ENCODE measurements around the gene PPIE.

Gene PPIE

DNA sequence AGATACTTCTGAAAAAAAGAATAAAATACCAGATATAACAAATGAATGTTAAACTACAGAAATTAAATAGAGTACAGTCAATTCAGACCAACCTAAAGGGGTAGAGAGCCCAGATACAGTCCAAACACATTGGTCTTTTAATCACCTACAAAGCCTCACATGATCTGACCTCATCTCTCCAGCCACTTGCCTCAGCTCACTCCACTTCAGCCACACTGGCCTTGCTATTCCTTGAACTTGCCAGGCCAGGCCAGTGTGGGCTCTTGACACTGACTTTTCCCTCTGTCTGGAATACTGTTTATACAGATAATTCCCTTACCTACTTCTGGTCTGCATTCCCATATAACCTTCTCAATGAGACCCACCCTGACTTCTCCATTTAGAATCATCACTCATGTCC, 17.0 kb upstream of the PPIE start:
- Histone ChIP-seq H3K27ac (ENCODE audit: low read depth, low read length) (no peak overlapping the region), H3K27me3 (ENCODE audit: control insufficient read depth, insufficient read depth, low read length) (peaks cover 96% of the 10 kb centered on the region), H3K9ac (ENCODE audit: low read length) (no peak overlapping the region), H3K4me1 (ENCODE audit: control insufficient read depth, insufficient read depth, low read length) (no peaks in the 10 kb centered on the region), H3K9me3 (ENCODE audit: control insufficient read depth, insufficient read depth, low read depth, low read length) (no peaks in the 10 kb centered on the region), H3K4me3 (ENCODE audit: low read depth, low read length) (no peak overlapping the region), H3K36me3 (ENCODE audit: control insufficient read depth, insufficient read depth, low read length) (no peaks in the 10 kb centered on the region)

DNA sequence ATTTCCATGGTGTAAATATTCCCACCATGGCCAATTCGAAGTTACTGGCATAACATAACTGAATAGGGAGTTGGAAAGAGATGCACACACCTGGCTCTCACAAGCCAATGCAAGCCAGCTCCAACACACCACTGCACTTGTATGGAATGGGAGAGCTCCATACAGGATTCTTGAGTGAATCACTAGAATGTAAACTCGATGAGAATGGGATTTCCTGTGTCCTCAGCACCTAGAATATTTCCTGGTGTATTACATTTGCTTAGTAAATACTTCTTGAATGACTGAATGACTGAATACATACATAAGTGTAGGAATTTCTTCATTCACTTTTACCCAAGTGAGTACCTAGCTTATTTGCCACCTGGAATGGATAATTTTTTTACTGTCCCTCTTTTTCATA, 16.2 kb upstream of the PPIE start:
- Histone ChIP-seq H3K9me3 (ENCODE audit: control insufficient read depth, insufficient read depth, low read depth, low read length) (no peaks in the 10 kb centered on the region), H3K4me3 (ENCODE audit: low read depth, low read length) (no peak overlapping the region), H3K27me3 (ENCODE audit: control insufficient read depth, insufficient read depth, low read length) (peaks cover 96% of the 10 kb centered on the region), H3K36me3 (ENCODE audit: control insufficient read depth, insufficient read depth, low read length) (no peaks in the 10 kb centered on the region), H3K9ac (ENCODE audit: low read length) (no peak overlapping the region), H3K4me1 (ENCODE audit: control insufficient read depth, insufficient read depth, low read length) (no peaks in the 10 kb centered on the region), H3K27ac (ENCODE audit: low read depth, low read length) (no peak overlapping the region)

DNA sequence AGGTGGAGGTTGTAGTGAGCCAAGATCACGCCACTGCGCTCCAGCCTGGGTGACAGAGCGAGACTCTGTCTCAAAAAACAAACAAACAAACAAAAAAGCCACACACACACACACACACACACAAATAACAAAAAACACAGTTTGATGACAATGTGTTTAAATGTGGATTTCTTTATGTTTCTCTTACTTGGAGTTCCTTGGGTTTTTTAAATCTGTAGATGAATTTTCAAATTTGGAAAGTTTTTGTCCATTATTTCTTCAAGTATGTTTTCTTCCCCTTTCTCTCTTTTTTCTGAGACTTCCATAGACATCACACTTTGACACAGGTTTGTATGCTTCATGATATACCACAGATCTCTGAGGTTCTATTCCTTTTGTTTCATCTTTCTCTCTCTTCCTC, 12.1 kb upstream of the PPIE start:
- Histone ChIP-seq H3K9me3 (ENCODE audit: control insufficient read depth, insufficient read depth, low read depth, low read length) (no peaks in the 10 kb centered on the region), H3K4me1 (ENCODE audit: control insufficient read depth, insufficient read depth, low read length) (no peaks in the 10 kb centered on the region), H3K4me3 (ENCODE audit: low read depth, low read length) (no peak overlapping the region), H3K9ac (ENCODE audit: low read length) (no peak overlapping the region), H3K27ac (ENCODE audit: low read depth, low read length) (no peak overlapping the region), H3K27me3 (ENCODE audit: control insufficient read depth, insufficient read depth, low read length) (peaks cover 98% of the 10 kb centered on the region), H3K36me3 (ENCODE audit: control insufficient read depth, insufficient read depth, low read length) (no peaks in the 10 kb centered on the region)

DNA sequence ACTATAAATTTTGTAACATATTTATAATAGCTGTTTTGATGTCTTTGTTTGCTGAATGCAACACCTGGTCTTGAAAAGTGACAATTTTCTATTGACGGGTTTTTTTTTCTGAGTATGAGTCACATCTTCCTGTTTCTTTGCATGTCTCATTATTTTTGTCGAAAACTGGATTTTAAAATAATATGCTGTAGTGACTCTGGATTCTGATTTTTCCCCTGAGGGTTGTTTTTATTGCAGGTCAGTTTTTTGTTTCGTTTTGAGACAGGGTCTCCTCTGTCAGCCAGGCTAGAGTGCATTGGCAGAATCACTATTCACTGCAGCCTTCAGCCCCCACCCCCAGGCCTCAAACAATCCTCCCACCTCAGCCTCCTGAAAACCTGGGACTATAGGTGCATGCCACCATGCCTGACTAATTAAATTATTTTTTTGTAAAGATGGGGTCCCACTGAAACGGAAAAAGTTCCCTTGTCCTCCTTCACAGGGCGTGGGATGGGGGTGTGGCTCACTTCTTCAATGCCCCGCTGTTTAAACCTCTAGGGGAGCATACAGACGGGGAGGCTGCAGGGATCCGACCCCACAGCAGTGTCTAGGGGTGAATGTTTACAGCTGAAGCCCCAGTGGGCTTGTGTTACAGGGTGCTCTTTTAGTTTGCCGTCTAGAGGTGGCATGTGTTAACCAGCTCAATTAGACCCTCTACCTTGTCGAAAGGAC, 11.3 kb upstream of the PPIE start:
- no peaks in the 10 kb centered on the region for H3K4me1 ChIP-seq (ENCODE audit: control insufficient read depth, insufficient read depth, low read length)
- H3K27ac ChIP-seq (ENCODE audit: low read depth, low read length), result no peak overlapping the region
- H3K9ac ChIP-seq (ENCODE audit: low read length), result no peak overlapping the region
- no peaks in the 10 kb centered on the region for H3K9me3 ChIP-seq (ENCODE audit: control insufficient read depth, insufficient read depth, low read depth, low read length)
- H3K4me3 ChIP-seq (ENCODE audit: low read depth, low read length), result no peak overlapping the region
- H3K27me3 ChIP-seq (ENCODE audit: control insufficient read depth, insufficient read depth, low read length), result peaks cover 97% of the 10 kb centered on the region
- no peaks in the 10 kb centered on the region for H3K36me3 ChIP-seq (ENCODE audit: control insufficient read depth, insufficient read depth, low read length)

GRCh38 chr1:39727932-39728317, 10.8 kb upstream of the PPIE start:
- no peak overlapping the region for H3K4me3 ChIP-seq (ENCODE audit: low read depth, low read length)
- no peak overlapping the region for H3K9ac ChIP-seq (ENCODE audit: low read length)
- no peaks in the 10 kb centered on the region for H3K4me1 ChIP-seq (ENCODE audit: control insufficient read depth, insufficient read depth, low read length)
- H3K9me3 ChIP-seq (ENCODE audit: control insufficient read depth, insufficient read depth, low read depth, low read length), result no peaks in the 10 kb centered on the region
- H3K27me3 ChIP-seq (ENCODE audit: control insufficient read depth, insufficient read depth, low read length), result peaks cover 99% of the 10 kb centered on the region
- no peaks in the 10 kb centered on the region for H3K36me3 ChIP-seq (ENCODE audit: control insufficient read depth, insufficient read depth, low read length)
- H3K27ac ChIP-seq (ENCODE audit: low read depth, low read length), result no peak overlapping the region

DNA sequence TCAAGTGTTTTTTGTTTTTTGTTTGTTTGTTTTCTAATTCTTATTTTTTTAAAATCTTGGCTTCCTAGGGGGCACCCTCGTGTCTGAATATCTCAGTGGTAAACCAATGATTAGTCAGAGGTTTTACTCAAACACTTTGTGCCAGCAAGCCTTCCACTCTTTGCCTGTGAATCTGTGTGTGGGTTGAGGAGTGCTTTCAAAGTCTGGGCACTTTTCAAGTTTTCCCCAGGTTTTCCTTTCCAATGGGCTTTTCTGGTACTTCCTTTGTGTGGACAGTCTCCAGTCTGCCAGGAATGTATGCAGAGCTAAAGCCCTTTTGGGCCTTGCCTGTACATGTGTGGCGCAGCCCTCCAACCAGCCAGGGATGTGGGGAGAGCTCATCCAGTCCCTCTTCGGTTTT, 9.7 kb upstream of the PPIE start:
- H3K27me3 ChIP-seq (ENCODE audit: control insufficient read depth, insufficient read depth, low read length), result peaks cover 99% of the 10 kb centered on the region
- no peak overlapping the region for H3K9ac ChIP-seq (ENCODE audit: low read length)
- no peak overlapping the region for H3K27ac ChIP-seq (ENCODE audit: low read depth, low read length)
- H3K9me3 ChIP-seq (ENCODE audit: control insufficient read depth, insufficient read depth, low read depth, low read length), result no peaks in the 10 kb centered on the region
- H3K4me3 ChIP-seq (ENCODE audit: low read depth, low read length), result no peak overlapping the region
- H3K4me1 ChIP-seq (ENCODE audit: control insufficient read depth, insufficient read depth, low read length), result no peaks in the 10 kb centered on the region
- H3K36me3 ChIP-seq (ENCODE audit: control insufficient read depth, insufficient read depth, low read length), result no peaks in the 10 kb centered on the region

- no peaks in the 10 kb centered on the region for H3K4me1 ChIP-seq (ENCODE audit: control insufficient read depth, insufficient read depth, low read length)
- no peaks in the 10 kb centered on the region for H3K9me3 ChIP-seq (ENCODE audit: control insufficient read depth, insufficient read depth, low read depth, low read length)
- H3K4me3 ChIP-seq (ENCODE audit: low read depth, low read length), result no peak overlapping the region
- H3K9ac ChIP-seq (ENCODE audit: low read length), result no peak overlapping the region
- H3K27me3 ChIP-seq (ENCODE audit: control insufficient read depth, insufficient read depth, low read length), result peaks cover 99% of the 10 kb centered on the region
- H3K36me3 ChIP-seq (ENCODE audit: control insufficient read depth, insufficient read depth, low read length), result no peaks in the 10 kb centered on the region
- no peak overlapping the region for H3K27ac ChIP-seq (ENCODE audit: low read depth, low read length)
Measured at GRCh38 chr1:39729842-39730241, 8.8 kb upstream of the PPIE start.

DNA sequence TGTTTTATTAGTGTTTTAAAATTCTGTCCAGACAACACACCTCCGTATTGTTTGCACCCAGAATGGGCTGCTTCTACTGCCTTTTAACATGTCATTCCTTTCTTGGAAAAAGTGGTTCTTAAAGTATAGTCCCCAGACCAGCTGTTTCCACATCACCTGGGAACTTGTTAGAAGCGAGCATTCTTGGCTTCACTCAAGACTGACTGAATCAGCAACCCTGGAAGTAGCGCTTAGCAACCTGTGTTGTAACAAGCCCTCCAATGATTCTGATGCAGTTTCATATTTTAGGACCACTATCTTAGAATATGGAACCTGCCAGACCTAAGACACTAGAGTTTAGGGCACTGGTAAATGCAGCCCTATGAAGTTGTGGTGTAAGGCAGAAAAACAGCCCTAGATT, 6.0 kb upstream of the PPIE start:
- no peaks in the 10 kb centered on the region for H3K4me1 ChIP-seq (ENCODE audit: control insufficient read depth, insufficient read depth, low read length)
- H3K27me3 ChIP-seq (ENCODE audit: control insufficient read depth, insufficient read depth, low read length), result peaks cover 98% of the 10 kb centered on the region
- no peaks in the 10 kb centered on the region for H3K9me3 ChIP-seq (ENCODE audit: control insufficient read depth, insufficient read depth, low read depth, low read length)
- no peak overlapping the region for H3K27ac ChIP-seq (ENCODE audit: low read depth, low read length)
- H3K36me3 ChIP-seq (ENCODE audit: control insufficient read depth, insufficient read depth, low read length), result no peaks in the 10 kb centered on the region
- no peak overlapping the region for H3K9ac ChIP-seq (ENCODE audit: low read length)
- no peak overlapping the region for H3K4me3 ChIP-seq (ENCODE audit: low read depth, low read length)

- no peak overlapping the region for H3K9ac ChIP-seq (ENCODE audit: low read length)
- no peaks in the 10 kb centered on the region for H3K4me1 ChIP-seq (ENCODE audit: control insufficient read depth, insufficient read depth, low read length)
- no peak overlapping the region for H3K27ac ChIP-seq (ENCODE audit: low read depth, low read length)
- H3K36me3 ChIP-seq (ENCODE audit: control insufficient read depth, insufficient read depth, low read length), result no peaks in the 10 kb centered on the region
- H3K4me3 ChIP-seq (ENCODE audit: low read depth, low read length), result no peak overlapping the region
- H3K9me3 ChIP-seq (ENCODE audit: control insufficient read depth, insufficient read depth, low read depth, low read length), result no peaks in the 10 kb centered on the region
- peaks cover 97% of the 10 kb centered on the region for H3K27me3 ChIP-seq (ENCODE audit: control insufficient read depth, insufficient read depth, low read length)
Measured at GRCh38 chr1:39733161-39733560, 5.5 kb upstream of the PPIE start.

GRCh38 chr1:39735731-39736130, 3.0 kb upstream of the PPIE start:
- H3K9ac ChIP-seq (ENCODE audit: low read length), result no peak overlapping the region
- no peaks in the 10 kb centered on the region for H3K36me3 ChIP-seq (ENCODE audit: control insufficient read depth, insufficient read depth, low read length)
- no peak overlapping the region for H3K4me3 ChIP-seq (ENCODE audit: low read depth, low read length)
- peaks cover 72% of the 10 kb centered on the region for H3K27me3 ChIP-seq (ENCODE audit: control insufficient read depth, insufficient read depth, low read length)
- H3K9me3 ChIP-seq (ENCODE audit: control insufficient read depth, insufficient read depth, low read depth, low read length), result no peaks in the 10 kb centered on the region
- no peak overlapping the region for H3K27ac ChIP-seq (ENCODE audit: low read depth, low read length)
- H3K4me1 ChIP-seq (ENCODE audit: control insufficient read depth, insufficient read depth, low read length), result 0 out of 2 replicates have a peak, but pooled peaks cover 3% of the 10 kb centered on the region

DNA sequence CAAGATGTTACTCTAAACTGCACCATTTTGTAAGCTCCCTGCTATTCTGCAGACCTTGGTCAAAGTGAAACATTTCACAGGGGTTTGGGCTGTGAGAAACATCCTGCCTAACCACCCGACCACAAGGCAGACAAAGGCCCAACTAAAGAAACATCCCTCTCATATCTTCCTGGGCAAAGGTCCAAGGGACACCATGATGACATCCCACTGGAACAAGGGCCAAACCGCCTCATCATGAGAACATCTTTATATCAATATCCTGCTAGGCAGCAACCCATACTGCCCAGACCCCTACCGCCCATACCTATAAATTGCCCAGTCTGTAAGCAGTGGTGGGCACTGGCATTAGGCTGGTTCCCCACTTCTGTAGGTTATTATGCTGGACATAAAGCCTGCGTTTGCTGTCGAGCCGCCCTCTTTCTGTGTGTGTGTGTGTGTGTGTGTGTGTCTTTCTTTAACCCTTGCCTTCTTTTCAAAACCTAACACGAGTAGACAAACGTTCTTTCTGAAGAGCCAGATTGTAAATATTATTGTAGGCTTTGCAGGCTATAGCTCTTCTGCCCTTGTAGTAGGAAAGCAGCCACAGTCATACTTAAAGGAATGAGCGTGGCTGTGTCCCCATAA, 1.0 kb upstream of the PPIE start:
- Histone ChIP-seq H3K4me3 (ENCODE audit: low read depth, low read length) (no peak overlapping the region), H3K9ac (ENCODE audit: low read length) (no peak overlapping the region), H3K4me1 (ENCODE audit: control insufficient read depth, insufficient read depth, low read length) (0 out of 2 replicates have a peak, but pooled peaks cover 3% of the 10 kb centered on the region), H3K9me3 (ENCODE audit: control insufficient read depth, insufficient read depth, low read depth, low read length) (no peaks in the 10 kb centered on the region), H3K36me3 (ENCODE audit: control insufficient read depth, insufficient read depth, low read length) (peaks cover 16% of the 10 kb centered on the region), H3K27me3 (ENCODE audit: control insufficient read depth, insufficient read depth, low read length) (peaks cover 53% of the 10 kb centered on the region), H3K27ac (ENCODE audit: low read depth, low read length) (no peak overlapping the region)

Data from HUES6 (cell line).